WTC11 (cell line): ENCODE results near the gene PTPRH. TPM values are rescaled to one million over a fixed set of nuclear protein-coding genes. Genes with fewer than 3 reads are reported as not detected.

Source experiments
- CREM ChIP-seq: sonication (generic); formaldehyde crosslinking; IDR thresholded peaks from 2 replicates; pipeline ENCODE4 v1.8.1; 2022; ENCODE audit warnings: mild to moderate bottlenecking, missing genetic modification reagents, moderate library complexity
- ESRRA ChIP-seq: sonication (generic); formaldehyde crosslinking; IDR thresholded peaks from 2 replicates; pipeline ENCODE4 v1.8.1; 2022; ENCODE audit warnings: mild to moderate bottlenecking, missing genetic modification reagents, borderline replicate concordance
- FOXJ3 ChIP-seq: sonication (generic); formaldehyde crosslinking; IDR thresholded peaks from 2 replicates; pipeline ENCODE4 v1.9.0; 2021; ENCODE audit warnings: missing genetic modification reagents, mild to moderate bottlenecking, borderline replicate concordance
- FOXK1 ChIP-seq: sonication (generic); formaldehyde crosslinking; IDR thresholded peaks from 2 replicates; pipeline ENCODE4 v1.8.0; 2022; ENCODE audit warnings: mild to moderate bottlenecking, moderate library complexity, missing genetic modification reagents
- FOXP1 ChIP-seq: sonication (generic); formaldehyde crosslinking; IDR thresholded peaks from 2 replicates; pipeline ENCODE4 v1.8.0; 2022; ENCODE audit warnings: missing genetic modification reagents, mild to moderate bottlenecking, moderate library complexity, borderline replicate concordance
- NFATC4 ChIP-seq: fragments of 250-450 bp; sonication (Bioruptor Pico); IDR thresholded peaks from 2 replicates; pipeline ENCODE4 v1.9.0; 2021; ENCODE audit warnings: mild to moderate bottlenecking
- NFE2L1 ChIP-seq: sonication (generic); formaldehyde crosslinking; IDR thresholded peaks from 2 replicates; pipeline ENCODE4 v1.8.1; 2023; ENCODE audit warnings: missing genetic modification reagents
- SMAD3 ChIP-seq: sonication (generic); formaldehyde crosslinking; IDR thresholded peaks from 2 replicates; pipeline ENCODE4 v1.8.0; 2022; ENCODE audit warnings: missing genetic modification reagents, mild to moderate bottlenecking, borderline replicate concordance
- SP1 ChIP-seq: sonication (generic); formaldehyde crosslinking; conservative IDR thresholded peaks from 2 replicates; pipeline ENCODE4 v1.8.1; 2022; ENCODE audit warnings: missing genetic modification reagents
- TCF7 ChIP-seq: sonication (generic); formaldehyde crosslinking; IDR thresholded peaks from 2 replicates; pipeline ENCODE4 v1.8.0; 2022; ENCODE audit warnings: mild to moderate bottlenecking, low read depth, missing genetic modification reagents, moderate library complexity
- TEAD1 ChIP-seq: sonication (generic); formaldehyde crosslinking; IDR thresholded peaks from 2 replicates; pipeline ENCODE4 v1.8.0; 2022; ENCODE audit warnings: mild to moderate bottlenecking, missing genetic modification reagents
- ZNF416 ChIP-seq: fragments of 250-450 bp; sonication (Bioruptor Pico); IDR thresholded peaks from 2 replicates; pipeline ENCODE4 v1.9.0; 2021; ENCODE audit warnings: mild to moderate bottlenecking, inconsistent platforms
- total RNA-seq: library from RNA; stranded (reverse); gene quantifications from 3 replicates; pipeline ENCODE4 v1.2.3, GENCODE V29; 2021
- TF ChIP-seq, protein P1 (sequence below): sonication (generic); formaldehyde crosslinking; IDR thresholded peaks from 2 replicates; pipeline ENCODE4 v1.8.1; 2022; ENCODE audit warnings: mild to moderate bottlenecking, moderate library complexity, missing genetic modification reagents
- TF ChIP-seq, protein P2 (sequence below): fragments of 250-450 bp; sonication (Bioruptor Pico); IDR thresholded peaks from 2 replicates; pipeline ENCODE4 v1.9.0; 2021; ENCODE audit warnings: mild to moderate bottlenecking
- TF ChIP-seq, protein P3 (sequence below): sonication (generic); formaldehyde crosslinking; IDR thresholded peaks from 2 replicates; pipeline ENCODE4 v1.8.1; 2023; ENCODE audit warnings: mild to moderate bottlenecking, missing genetic modification reagents
- TF ChIP-seq, protein P4 (sequence below): sonication (generic); formaldehyde crosslinking; IDR thresholded peaks from 2 replicates; pipeline ENCODE4 v1.8.1; 2022; ENCODE audit warnings: low read depth, missing genetic modification reagents, borderline replicate concordance
- TF ChIP-seq, protein P5 (sequence below): sonication (generic); formaldehyde crosslinking; IDR thresholded peaks from 2 replicates; pipeline ENCODE4 v1.8.1; 2022; ENCODE audit warnings: mild to moderate bottlenecking, missing genetic modification reagents, moderate library complexity, borderline replicate concordance
- TF ChIP-seq, protein P6 (sequence below): fragments of 200-600 bp; IDR thresholded peaks from 2 replicates; pipeline ENCODE4 v1.8.0; 2022; ENCODE audit warnings: antibody characterized with exemption
- TF ChIP-seq, protein P7 (sequence below): sonication (generic); formaldehyde crosslinking; IDR thresholded peaks from 2 replicates; pipeline ENCODE4 v1.8.1; 2023; ENCODE audit warnings: mild to moderate bottlenecking, missing genetic modification reagents, borderline replicate concordance
- TF ChIP-seq, protein P8 (sequence below): sonication (generic); formaldehyde crosslinking; IDR thresholded peaks from 2 replicates; pipeline ENCODE4 v1.8.1; 2022; ENCODE audit warnings: low read depth, mild to moderate bottlenecking, moderate library complexity, missing genetic modification reagents, borderline replicate concordance
- TF ChIP-seq, protein P9 (sequence below): sonication (generic); formaldehyde crosslinking; IDR thresholded peaks from 2 replicates; pipeline ENCODE4 v1.8.0; 2023; ENCODE audit warnings: mild to moderate bottlenecking, missing genetic modification reagents

Gene PTPRH
- total RNA-seq, 1 experiment from 2014 or later = 0.63 TPM

DNA sequence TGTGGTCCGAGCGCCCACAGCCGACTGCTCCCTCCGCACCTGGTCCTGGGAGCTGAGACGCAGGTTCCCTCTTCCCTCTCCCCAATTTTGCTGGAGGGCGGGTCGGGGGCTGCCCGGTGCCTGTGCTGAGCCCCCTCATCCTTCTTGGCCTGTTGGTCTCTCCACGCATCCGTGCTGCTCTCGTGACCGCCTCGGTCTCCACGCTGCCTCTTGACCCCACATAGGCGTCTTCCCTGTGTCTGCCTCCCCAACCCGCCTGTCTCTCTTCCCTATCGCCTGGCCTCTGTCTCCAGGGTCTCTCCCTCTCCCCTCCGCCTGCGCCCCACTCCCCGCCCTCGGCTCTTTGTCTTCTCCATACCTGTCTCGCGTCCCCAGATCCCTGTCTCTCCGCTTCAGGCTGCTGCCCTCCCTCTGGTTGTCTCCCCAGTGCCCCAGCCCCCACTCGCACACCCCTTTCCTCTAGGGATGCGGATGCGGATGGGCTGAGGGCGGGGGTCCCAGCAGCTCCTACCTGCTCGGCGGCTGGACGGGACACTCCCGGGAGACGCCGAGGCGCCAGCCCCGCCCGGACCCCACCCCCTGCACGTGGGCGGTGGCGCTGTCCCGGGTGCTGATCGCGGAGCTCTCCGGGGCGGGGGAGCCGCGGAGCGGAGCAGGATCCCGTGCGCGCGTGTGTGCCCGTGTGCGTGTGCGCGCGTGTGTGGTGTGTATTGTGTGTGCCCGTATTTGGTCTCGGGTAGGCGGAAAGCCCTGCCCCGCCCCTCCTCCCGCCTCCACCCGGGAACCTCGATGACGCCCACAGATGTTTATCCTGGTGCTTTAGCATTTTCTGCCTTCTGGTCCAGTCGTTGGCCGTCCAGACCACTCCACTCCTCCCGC is 29.5 kb downstream of the PTPRH start, which contains the start of gene SYT5 (continued):
- TF ChIP-seq, protein P1, sequence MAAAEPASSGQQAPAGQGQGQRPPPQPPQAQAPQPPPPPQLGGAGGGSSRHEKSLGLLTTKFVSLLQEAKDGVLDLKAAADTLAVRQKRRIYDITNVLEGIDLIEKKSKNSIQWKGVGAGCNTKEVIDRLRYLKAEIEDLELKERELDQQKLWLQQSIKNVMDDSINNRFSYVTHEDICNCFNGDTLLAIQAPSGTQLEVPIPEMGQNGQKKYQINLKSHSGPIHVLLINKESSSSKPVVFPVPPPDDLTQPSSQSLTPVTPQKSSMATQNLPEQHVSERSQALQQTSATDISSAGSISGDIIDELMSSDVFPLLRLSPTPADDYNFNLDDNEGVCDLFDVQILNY (CRISPR knock-in tag) = no peak
- TF ChIP-seq NFE2L1 (peak; percentile 81; the same call in 1 of the 2 replicates), SMAD3 (CRISPR knock-in tag) (no peak), FOXP1 (CRISPR knock-in tag) (peak; percentile 96), FOXJ3 (no peak), ESRRA (peak; percentile 63; the same call in 1 of the 2 replicates), TCF7 (CRISPR knock-in tag) (peak; percentile 87; the same call in 1 of the 2 replicates), ZNF416 (CRISPR knock-in tag) (no peak), CREM (CRISPR knock-in tag) (peak; percentile 71; the same call in 1 of the 2 replicates), FOXK1 (CRISPR knock-in tag) (peak; percentile 91), NFATC4 (CRISPR knock-in tag) (no peak), TEAD1 (CRISPR knock-in tag) (peak; percentile 91), SP1 (CRISPR knock-in tag) (peak; percentile 81)
- TF ChIP-seq, protein P2, sequence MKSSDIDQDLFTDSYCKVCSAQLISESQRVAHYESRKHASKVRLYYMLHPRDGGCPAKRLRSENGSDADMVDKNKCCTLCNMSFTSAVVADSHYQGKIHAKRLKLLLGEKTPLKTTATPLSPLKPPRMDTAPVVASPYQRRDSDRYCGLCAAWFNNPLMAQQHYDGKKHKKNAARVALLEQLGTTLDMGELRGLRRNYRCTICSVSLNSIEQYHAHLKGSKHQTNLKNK = no peak
- TF ChIP-seq, protein P3, sequence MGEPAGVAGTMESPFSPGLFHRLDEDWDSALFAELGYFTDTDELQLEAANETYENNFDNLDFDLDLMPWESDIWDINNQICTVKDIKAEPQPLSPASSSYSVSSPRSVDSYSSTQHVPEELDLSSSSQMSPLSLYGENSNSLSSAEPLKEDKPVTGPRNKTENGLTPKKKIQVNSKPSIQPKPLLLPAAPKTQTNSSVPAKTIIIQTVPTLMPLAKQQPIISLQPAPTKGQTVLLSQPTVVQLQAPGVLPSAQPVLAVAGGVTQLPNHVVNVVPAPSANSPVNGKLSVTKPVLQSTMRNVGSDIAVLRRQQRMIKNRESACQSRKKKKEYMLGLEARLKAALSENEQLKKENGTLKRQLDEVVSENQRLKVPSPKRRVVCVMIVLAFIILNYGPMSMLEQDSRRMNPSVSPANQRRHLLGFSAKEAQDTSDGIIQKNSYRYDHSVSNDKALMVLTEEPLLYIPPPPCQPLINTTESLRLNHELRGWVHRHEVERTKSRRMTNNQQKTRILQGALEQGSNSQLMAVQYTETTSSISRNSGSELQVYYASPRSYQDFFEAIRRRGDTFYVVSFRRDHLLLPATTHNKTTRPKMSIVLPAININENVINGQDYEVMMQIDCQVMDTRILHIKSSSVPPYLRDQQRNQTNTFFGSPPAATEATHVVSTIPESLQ (CRISPR knock-in tag) = 0 out of 2 replicates have a peak, but pooled peaks have one; percentile 31
- TF ChIP-seq, protein P4, sequence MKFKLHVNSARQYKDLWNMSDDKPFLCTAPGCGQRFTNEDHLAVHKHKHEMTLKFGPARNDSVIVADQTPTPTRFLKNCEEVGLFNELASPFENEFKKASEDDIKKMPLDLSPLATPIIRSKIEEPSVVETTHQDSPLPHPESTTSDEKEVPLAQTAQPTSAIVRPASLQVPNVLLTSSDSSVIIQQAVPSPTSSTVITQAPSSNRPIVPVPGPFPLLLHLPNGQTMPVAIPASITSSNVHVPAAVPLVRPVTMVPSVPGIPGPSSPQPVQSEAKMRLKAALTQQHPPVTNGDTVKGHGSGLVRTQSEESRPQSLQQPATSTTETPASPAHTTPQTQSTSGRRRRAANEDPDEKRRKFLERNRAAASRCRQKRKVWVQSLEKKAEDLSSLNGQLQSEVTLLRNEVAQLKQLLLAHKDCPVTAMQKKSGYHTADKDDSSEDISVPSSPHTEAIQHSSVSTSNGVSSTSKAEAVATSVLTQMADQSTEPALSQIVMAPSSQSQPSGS (CRISPR knock-in tag) = no peak
- TF ChIP-seq, protein P5, sequence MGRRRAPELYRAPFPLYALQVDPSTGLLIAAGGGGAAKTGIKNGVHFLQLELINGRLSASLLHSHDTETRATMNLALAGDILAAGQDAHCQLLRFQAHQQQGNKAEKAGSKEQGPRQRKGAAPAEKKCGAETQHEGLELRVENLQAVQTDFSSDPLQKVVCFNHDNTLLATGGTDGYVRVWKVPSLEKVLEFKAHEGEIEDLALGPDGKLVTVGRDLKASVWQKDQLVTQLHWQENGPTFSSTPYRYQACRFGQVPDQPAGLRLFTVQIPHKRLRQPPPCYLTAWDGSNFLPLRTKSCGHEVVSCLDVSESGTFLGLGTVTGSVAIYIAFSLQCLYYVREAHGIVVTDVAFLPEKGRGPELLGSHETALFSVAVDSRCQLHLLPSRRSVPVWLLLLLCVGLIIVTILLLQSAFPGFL = no peak
- TF ChIP-seq, protein P6, sequence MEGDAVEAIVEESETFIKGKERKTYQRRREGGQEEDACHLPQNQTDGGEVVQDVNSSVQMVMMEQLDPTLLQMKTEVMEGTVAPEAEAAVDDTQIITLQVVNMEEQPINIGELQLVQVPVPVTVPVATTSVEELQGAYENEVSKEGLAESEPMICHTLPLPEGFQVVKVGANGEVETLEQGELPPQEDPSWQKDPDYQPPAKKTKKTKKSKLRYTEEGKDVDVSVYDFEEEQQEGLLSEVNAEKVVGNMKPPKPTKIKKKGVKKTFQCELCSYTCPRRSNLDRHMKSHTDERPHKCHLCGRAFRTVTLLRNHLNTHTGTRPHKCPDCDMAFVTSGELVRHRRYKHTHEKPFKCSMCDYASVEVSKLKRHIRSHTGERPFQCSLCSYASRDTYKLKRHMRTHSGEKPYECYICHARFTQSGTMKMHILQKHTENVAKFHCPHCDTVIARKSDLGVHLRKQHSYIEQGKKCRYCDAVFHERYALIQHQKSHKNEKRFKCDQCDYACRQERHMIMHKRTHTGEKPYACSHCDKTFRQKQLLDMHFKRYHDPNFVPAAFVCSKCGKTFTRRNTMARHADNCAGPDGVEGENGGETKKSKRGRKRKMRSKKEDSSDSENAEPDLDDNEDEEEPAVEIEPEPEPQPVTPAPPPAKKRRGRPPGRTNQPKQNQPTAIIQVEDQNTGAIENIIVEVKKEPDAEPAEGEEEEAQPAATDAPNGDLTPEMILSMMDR = no peak
- TF ChIP-seq, protein P7, sequence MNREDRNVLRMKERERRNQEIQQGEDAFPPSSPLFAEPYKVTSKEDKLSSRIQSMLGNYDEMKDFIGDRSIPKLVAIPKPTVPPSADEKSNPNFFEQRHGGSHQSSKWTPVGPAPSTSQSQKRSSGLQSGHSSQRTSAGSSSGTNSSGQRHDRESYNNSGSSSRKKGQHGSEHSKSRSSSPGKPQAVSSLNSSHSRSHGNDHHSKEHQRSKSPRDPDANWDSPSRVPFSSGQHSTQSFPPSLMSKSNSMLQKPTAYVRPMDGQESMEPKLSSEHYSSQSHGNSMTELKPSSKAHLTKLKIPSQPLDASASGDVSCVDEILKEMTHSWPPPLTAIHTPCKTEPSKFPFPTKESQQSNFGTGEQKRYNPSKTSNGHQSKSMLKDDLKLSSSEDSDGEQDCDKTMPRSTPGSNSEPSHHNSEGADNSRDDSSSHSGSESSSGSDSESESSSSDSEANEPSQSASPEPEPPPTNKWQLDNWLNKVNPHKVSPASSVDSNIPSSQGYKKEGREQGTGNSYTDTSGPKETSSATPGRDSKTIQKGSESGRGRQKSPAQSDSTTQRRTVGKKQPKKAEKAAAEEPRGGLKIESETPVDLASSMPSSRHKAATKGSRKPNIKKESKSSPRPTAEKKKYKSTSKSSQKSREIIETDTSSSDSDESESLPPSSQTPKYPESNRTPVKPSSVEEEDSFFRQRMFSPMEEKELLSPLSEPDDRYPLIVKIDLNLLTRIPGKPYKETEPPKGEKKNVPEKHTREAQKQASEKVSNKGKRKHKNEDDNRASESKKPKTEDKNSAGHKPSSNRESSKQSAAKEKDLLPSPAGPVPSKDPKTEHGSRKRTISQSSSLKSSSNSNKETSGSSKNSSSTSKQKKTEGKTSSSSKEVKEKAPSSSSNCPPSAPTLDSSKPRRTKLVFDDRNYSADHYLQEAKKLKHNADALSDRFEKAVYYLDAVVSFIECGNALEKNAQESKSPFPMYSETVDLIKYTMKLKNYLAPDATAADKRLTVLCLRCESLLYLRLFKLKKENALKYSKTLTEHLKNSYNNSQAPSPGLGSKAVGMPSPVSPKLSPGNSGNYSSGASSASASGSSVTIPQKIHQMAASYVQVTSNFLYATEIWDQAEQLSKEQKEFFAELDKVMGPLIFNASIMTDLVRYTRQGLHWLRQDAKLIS (CRISPR knock-in tag) = no peak
- TF ChIP-seq, protein P8, sequence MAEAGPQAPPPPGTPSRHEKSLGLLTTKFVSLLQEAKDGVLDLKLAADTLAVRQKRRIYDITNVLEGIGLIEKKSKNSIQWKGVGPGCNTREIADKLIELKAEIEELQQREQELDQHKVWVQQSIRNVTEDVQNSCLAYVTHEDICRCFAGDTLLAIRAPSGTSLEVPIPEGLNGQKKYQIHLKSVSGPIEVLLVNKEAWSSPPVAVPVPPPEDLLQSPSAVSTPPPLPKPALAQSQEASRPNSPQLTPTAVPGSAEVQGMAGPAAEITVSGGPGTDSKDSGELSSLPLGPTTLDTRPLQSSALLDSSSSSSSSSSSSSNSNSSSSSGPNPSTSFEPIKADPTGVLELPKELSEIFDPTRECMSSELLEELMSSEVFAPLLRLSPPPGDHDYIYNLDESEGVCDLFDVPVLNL (CRISPR knock-in tag) = peak; percentile 77; the same call in 1 of the 2 replicates
- TF ChIP-seq, protein P9, sequence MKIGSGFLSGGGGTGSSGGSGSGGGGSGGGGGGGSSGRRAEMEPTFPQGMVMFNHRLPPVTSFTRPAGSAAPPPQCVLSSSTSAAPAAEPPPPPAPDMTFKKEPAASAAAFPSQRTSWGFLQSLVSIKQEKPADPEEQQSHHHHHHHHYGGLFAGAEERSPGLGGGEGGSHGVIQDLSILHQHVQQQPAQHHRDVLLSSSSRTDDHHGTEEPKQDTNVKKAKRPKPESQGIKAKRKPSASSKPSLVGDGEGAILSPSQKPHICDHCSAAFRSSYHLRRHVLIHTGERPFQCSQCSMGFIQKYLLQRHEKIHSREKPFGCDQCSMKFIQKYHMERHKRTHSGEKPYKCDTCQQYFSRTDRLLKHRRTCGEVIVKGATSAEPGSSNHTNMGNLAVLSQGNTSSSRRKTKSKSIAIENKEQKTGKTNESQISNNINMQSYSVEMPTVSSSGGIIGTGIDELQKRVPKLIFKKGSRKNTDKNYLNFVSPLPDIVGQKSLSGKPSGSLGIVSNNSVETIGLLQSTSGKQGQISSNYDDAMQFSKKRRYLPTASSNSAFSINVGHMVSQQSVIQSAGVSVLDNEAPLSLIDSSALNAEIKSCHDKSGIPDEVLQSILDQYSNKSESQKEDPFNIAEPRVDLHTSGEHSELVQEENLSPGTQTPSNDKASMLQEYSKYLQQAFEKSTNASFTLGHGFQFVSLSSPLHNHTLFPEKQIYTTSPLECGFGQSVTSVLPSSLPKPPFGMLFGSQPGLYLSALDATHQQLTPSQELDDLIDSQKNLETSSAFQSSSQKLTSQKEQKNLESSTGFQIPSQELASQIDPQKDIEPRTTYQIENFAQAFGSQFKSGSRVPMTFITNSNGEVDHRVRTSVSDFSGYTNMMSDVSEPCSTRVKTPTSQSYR (CRISPR knock-in tag) = no peak
